Smooth muscle cell of trachea (primary cell): Measurements from ENCODE around the gene CDKL5. TPM values are rescaled to one million over a fixed set of nuclear protein-coding genes. Genes with fewer than 3 reads are reported as not detected.

ENCODE experiments used
- total RNA-seq: library from RNA; depleted of rRNA; stranded (reverse); fragments of >200 nt; gene quantifications from 2 replicates; pipeline ENCODE4 v1.2.1, GENCODE V29; 2014

The CDKL5 gene
- total RNA-seq: 3.1 and 3.9 TPM in 2 replicates

DNA sequence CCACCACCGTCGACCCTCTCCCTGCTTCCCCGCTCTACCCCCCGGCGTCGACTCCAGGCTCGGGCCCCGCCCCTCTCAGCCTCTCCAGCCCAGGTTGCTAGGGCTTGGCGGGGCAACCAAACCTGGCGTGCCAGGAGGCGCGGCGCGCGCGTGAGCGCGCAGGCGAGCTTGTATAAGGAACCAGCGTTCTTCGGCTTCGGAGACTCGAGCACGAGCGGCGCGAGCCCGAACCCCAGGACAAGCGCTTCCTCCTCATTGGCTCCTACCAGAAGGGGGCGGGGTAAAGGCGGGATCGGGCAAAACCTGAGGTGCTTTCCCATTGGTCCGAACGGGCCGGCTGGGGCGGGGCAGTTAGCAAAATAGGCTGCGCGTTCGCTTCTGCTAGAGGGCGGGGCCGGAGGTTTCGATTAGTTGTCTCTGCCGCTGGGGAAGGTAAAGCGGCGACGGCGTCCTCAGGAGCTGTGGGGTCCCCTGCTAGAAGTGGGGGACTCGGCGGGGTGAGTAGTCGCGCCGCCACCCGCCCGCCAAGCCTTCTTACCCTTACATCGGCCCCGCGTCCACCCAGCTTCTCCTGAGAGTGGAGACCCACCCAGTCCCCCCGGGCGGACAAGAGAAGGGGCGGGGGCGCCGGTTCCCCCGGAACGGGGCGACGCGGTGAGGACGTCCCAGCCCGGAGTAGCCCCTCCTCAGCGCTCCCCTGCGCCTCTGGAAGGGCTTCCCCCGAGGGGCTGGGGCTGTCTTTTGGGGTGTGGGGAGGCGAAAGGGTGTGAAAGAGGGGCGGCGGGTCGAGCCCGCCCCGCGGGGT lies at the start of gene CDKL5:
CDKL5 (plus strand) TSS at position 410 of the 805 bp plus-strand sequence. CDS start 81,489 bp downstream, outside the sequence.

DNA sequence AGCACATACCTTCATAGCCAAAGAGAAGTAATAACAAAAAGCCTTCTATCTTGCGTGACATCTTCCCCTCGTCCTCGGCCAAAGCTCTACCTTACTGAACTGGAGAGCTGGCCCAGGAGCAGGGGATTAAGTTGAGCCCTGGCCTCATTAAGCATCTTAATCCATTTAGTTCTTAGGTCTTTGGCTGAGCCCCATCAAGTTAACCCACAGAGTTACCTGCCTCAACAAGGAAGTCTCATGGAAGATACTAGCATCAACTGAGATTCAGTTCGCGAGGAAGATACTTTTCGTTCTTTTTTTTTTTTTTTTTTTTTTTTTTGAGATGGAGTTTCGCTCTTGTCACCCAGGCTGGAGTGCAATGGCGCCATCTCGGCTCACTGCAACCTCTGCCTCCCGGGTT lies 246.6 kb downstream of the CDKL5 start, which contains the start of gene RS1:
RS1 (minus strand) TSS at position 101 of the 400 bp plus-strand sequence; CDS start at position 61, 40 bp downstream.

Other genes with a start within 250 kb of the CDKL5 start
- not detected in 2 replicates for gene BEND2, start 204.7 kb upstream of the CDKL5 start, total RNA-seq
- gene SCML2, start 70.9 kb upstream of the CDKL5 start, total RNA-seq: 1.7 TPM in 2 replicates
- gene RS1, start 246.5 kb downstream of the CDKL5 start, total RNA-seq: not detected in 2 replicates